ENCODE results near the gene FGD2. TPM values are rescaled to one million over a fixed set of nuclear protein-coding genes. Genes with fewer than 3 reads are reported as not detected.

Gene FGD2
- total RNA-seq, 4 donors from 2014 or later = 11.6 to 34.5 (median 22.5) TPM

DNA sequence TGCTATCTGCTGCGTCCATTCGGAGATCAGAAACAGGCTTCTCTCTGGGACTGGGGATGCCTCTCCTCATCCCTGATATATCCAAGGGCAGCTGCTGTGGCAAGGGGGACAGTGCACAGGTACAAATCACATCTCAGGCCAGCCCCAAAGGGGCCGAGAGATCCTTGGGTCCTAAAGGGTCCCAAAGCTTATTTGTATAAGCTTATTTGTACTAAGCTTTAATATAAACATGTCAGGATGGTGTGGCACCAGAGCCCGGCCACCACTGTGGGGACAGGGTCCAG, 45.3 kb downstream of the FGD2 start:
- TF ChIP-seq POLR2A (IDR thresholded peaks at IDR 0.05) (no peak), EP300 (IDR thresholded peaks at IDR 0.05) (no peak), POLR2AphosphoS5 (IDR thresholded peaks at IDR 0.05) (no peak)
- TF ChIP-seq, protein P1, sequence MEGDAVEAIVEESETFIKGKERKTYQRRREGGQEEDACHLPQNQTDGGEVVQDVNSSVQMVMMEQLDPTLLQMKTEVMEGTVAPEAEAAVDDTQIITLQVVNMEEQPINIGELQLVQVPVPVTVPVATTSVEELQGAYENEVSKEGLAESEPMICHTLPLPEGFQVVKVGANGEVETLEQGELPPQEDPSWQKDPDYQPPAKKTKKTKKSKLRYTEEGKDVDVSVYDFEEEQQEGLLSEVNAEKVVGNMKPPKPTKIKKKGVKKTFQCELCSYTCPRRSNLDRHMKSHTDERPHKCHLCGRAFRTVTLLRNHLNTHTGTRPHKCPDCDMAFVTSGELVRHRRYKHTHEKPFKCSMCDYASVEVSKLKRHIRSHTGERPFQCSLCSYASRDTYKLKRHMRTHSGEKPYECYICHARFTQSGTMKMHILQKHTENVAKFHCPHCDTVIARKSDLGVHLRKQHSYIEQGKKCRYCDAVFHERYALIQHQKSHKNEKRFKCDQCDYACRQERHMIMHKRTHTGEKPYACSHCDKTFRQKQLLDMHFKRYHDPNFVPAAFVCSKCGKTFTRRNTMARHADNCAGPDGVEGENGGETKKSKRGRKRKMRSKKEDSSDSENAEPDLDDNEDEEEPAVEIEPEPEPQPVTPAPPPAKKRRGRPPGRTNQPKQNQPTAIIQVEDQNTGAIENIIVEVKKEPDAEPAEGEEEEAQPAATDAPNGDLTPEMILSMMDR (IDR thresholded peaks at IDR 0.05) = no peak
- Histone ChIP-seq H3K4me1 (peaks cover 0 to 21% (median 11%) of the 10 kb centered on the region in 3 donors), H3K9me3 (no peaks in the 10 kb centered on the region), H3K27me3 (no peaks in the 10 kb centered on the region), H3K4me3 (no peak overlapping the region), H3K36me3 (no peaks in the 10 kb centered on the region), H3K27ac (peak overlapping the region in 3 of 4 donors; percentile 39 to 56 (median 53))
- ATAC-seq = no peak
- 70% methylated on average over 3 of the region's 4 CpGs; no CpG with 5 or more reads in 1 of the 2 donors for WGBS, 2 donors (ENCODE audit: low coverage in 1 of 2)

DNA sequence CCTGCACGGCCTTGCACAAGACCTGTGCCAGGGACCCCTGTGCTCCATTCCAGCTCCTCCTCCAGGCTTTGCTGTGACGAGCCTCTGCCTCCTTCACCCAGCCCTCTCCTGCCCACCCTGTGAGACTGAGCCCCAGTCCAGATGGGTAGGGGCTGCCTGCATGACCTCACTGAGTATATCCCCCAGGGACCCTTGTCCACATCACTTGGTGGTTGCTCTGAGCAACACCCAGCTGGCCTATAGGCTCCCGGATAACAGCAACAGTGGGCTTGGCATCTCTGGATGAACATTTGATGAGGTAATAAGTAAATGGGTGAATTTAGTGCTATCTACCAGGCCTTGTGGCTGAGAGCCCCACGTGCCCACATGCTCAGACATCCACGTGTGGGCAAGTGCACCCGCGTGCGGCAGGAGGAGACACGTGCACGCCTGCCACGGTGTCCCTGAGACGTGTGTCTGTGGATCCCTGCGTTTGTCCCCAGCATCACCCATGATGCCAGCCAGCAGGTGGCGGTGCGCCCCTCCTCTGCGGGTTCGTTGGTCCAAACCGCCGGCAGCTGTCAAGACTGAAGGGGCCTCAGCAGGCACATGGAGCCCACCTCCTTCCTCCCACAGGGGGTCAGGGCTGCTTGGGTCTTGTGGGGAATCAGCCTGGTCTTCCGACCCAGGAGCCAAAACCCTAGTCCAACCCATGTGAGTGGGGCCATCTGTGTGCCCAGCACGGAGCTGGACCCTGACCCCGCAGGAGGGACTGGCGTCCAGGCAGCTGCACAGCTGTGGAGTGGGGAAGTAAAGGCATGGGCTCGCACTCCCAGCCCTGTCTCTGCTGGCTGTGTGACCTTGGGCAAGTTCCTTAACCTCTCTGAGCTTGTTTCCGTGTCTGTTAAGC, 45.9 kb downstream of the FGD2 start:
- peaks cover 0 to 21% (median 11%) of the 10 kb centered on the region in 3 donors for H3K4me1 ChIP-seq
- H3K27me3 ChIP-seq = no peaks in the 10 kb centered on the region
- peak; percentile 49 for TF ChIP-seq POLR2AphosphoS5 (IDR thresholded peaks at IDR 0.05)
- TF ChIP-seq, protein P1 (IDR thresholded peaks at IDR 0.05) = peak in 3 of 4 experiments; percentile 93 to 95 (median 95)
- no peak for TF ChIP-seq EP300 (IDR thresholded peaks at IDR 0.05)
- TF ChIP-seq POLR2A (IDR thresholded peaks at IDR 0.05) = no peak
- ATAC-seq = peak; percentile 75
- H3K4me3 ChIP-seq = no peak overlapping the region
- 0 to 36% methylated on average over 3 to 9 of the region's 25 CpGs for WGBS, 2 donors (ENCODE audit: low coverage in 1 of 2)
- no peaks in the 10 kb centered on the region for H3K36me3 ChIP-seq
- peak overlapping the region in 1 of 4 donors; percentile 39 for H3K27ac ChIP-seq
- no peaks in the 10 kb centered on the region for H3K9me3 ChIP-seq

DNA sequence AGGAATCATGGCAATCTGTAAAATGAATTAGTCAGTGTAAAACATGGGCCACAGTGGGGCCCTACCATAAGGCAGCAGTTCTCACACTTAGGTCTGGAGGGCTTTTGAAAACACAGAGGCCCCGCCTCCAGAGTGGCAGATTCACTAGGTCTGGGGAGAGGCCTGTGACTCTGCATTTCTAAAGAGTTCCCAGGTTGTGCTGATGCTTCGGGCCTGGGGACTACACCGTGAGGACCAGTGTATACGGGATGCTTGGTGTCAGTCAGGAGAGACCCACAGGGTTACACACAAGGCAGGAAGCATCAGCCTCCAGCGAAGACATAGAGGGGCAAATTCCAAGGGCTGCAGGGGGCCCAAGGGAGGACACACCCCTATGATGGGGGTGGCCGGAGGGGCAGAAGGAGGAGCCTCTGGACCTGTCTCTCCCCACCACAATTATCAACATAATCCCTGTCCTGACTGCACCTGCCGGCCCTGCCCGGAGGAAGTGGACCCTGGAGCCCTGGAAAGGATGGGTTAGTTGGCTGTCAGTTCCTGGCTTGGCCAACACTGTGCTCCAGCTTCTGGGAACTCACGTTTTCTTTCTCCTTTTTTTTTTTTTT, 46.7 kb downstream of the FGD2 start:
- 30 to 71% methylated on average over 2 to 5 of the region's 9 CpGs for WGBS, 2 donors (ENCODE audit: low coverage in 1 of 2)
- H3K4me3 ChIP-seq = no peak overlapping the region
- no peak for ATAC-seq
- H3K36me3 ChIP-seq = no peaks in the 10 kb centered on the region
- TF ChIP-seq, protein P1 (IDR thresholded peaks at IDR 0.05) = no peak
- no peaks in the 10 kb centered on the region for H3K27me3 ChIP-seq
- no peak overlapping the region for H3K27ac ChIP-seq
- H3K4me1 ChIP-seq = peaks cover 0 to 21% (median 11%) of the 10 kb centered on the region in 3 donors
- no peaks in the 10 kb centered on the region for H3K9me3 ChIP-seq

DNA sequence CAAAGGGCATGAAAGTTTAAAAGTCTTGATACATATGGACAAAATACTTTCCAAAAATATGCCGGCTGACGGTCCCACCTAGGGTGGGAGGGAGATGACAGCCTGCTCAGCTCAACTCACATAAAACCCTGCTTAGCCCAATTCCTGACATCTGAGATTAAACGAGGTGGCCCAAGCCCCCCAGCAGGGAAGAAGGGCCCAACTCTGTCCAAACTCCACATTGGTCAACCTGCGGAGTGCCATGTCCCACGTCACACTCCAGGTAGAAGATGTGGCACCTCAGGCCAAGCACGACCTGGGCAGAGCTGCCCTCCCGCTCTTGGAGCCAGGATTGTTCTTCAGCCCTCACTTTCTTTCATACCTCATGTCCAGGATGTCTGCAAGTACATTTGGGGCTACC, 48.2 kb downstream of the FGD2 start:
- no peaks in the 10 kb centered on the region for H3K36me3 ChIP-seq
- no peaks in the 10 kb centered on the region for H3K9me3 ChIP-seq
- 78% methylated on average over 4 of the region's 7 CpGs; no CpG with 5 or more reads in 1 of the 2 donors for WGBS, 2 donors (ENCODE audit: low coverage in 1 of 2)
- H3K27me3 ChIP-seq = no peaks in the 10 kb centered on the region
- TF ChIP-seq POLR2A (IDR thresholded peaks at IDR 0.05) = no peak
- TF ChIP-seq, protein P1 (IDR thresholded peaks at IDR 0.05) = no peak
- TF ChIP-seq EP300 (IDR thresholded peaks at IDR 0.05) = no peak
- TF ChIP-seq POLR2AphosphoS5 (IDR thresholded peaks at IDR 0.05) = no peak
- no peak for ATAC-seq
- no peak overlapping the region for H3K4me3 ChIP-seq
- H3K27ac ChIP-seq = no peak overlapping the region
- H3K4me1 ChIP-seq = peaks cover 0 to 21% (median 11%) of the 10 kb centered on the region in 3 donors
